T-helper 22 cell (primary cell): Measurements from ENCODE around the gene ACY1.

Experiments
- DNase-seq: peaks from one replicate; pipeline ENCODE4 v3.0.0-alpha.2; 2020; ENCODE audit warnings: low read depth

ACY1 gene

DNA sequence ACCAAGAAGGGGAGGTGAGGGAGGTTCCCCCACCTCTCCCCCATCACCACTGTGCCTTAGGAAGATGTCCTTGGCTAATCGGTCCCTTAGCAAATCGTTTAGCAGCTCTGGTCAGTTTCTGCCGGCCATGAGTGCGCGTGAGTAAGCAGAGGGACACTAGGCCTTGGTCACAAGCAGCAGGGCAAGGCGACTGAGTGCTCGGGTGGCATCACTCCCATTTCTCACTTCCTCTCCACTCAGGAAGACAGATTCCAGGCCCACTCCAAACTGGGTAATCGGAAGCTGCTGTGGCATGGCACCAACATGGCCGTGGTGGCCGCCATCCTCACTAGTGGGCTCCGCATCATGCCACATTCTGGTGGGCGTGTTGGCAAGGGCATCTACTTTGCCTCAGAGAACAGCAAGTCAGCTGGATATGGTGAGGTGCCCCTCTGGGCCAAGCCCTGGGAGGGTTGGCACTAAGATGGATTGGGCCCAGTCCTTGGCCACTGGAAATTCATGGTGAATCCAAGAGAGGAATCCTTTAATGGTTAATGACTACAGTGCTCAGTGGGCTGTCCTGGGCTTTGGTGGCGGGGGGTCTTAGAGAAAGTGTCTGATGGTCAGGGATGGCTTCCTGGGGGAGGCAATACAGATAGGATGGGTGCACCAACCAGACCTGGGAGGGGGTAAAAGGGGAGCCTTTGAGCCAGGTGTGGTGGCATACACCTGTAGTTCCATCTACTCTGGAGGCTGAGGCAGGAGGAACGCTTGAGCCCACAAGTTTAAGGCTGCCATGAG, 37.2 kb upstream of the ACY1 start:
- no peak for DNase-seq

DNA sequence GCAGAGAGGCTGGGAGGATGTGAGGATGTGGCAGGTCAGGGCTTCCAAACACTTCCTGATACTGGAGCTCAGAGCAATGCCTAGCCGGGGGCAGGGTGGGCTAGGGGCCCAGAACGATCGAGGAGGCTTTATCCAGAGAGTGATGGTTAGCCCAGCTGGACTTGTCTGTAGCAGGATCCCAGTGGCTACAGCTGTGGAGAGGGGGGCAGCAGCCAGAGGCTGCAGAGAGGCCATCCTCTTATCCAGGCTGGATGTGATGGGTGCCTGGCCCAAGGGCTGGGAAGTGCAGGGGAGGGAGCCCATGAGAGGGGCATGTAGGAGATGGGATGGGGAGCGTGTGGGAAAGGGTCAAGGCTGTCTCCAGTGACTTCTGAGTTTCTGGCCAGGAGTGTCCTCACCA, 36.5 kb upstream of the ACY1 start:
- no peak for DNase-seq

DNA sequence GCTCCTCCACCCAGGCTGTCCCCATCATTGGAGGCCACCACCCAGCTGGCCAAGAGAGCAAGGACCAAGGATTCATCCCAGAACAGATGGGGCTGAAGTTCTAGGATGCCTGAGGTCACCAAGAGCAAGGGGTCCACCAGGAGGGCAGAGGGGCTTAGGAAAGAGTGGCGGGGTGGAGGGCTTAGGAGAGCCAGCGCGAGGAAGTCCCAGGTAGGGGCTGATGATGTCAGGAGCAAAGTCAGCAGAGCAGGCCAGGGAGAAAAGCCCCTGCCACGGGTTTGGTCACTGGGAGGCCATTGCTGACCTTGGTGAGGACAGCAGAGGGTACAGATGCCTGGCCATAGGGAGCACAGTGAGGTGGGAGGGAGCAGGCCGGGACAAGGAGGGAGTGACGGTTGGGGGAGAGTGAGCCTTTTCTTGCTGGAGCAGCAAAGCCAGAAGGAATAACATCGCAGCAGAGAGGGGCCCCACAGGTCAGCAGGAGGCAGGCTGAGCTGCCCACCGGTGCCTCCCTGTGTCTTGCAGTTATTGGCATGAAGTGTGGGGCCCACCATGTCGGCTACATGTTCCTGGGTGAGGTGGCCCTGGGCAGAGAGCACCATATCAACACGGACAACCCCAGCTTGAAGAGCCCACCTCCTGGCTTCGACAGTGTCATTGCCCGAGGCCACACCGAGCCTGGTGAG, 36.0 kb upstream of the ACY1 start:
- DNase-seq: no peak

DNA sequence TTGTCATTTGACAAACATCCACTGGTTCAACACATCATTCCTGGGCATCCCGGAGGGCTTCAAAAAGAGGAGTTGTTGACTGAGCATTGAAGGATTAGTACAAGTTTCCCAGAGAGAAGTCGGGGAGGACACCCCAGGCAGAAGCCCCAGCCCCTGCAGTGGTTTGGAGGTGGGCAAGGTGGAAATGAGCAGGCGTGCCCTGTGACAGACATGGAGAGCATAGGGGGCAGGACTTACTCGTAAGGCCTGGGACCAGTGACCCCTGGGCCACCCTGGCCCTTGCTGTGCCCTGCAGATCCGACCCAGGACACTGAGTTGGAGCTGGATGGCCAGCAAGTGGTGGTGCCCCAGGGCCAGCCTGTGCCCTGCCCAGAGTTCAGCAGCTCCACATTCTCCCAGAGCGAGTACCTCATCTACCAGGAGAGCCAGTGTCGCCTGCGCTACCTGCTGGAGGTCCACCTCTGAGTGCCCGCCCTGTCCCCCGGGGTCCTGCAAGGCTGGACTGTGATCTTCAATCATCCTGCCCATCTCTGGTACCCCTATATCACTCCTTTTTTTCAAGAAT, 35.2 kb upstream of the ACY1 start:
- no peak for DNase-seq

DNA sequence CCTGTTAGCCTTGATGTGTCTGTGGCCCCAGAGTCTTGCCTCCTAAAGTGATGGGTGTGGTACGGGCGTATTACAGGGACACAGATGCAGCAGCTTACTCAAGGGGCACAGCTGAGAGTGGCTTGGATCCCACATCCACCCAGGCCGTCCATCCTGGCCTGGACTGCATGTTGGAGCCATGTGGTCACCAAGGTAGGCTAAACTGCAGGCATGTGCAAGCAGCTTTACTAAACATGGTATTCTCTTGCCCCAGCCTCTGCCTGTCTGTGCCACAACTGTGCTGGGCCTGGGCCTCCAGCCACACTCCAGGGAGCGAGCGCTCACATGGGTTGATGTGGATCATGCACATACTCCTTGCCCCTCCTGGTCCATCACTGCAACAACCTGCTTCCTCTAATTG, 34.2 kb upstream of the ACY1 start:
- no peak for DNase-seq

DNA sequence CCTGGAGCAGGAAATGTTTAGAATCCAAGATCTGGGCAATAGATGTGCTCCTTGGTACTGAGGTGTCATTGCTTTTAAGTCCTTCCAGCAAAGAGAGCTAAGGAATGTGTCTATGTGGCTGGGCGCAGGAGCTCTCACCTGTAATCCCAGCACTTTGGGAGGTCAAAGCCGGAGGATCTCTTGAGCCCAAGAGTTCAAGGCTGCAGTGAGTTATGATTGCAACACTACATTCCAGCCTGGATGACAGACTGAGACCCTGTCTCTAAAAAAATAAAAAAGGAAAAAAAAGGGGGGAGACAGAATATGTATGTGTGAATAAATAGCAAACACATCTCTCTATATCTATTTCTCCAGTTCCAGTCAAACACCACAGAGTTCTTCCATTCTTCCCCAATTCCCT, 32.4 kb upstream of the ACY1 start:
- no peak for DNase-seq

DNA sequence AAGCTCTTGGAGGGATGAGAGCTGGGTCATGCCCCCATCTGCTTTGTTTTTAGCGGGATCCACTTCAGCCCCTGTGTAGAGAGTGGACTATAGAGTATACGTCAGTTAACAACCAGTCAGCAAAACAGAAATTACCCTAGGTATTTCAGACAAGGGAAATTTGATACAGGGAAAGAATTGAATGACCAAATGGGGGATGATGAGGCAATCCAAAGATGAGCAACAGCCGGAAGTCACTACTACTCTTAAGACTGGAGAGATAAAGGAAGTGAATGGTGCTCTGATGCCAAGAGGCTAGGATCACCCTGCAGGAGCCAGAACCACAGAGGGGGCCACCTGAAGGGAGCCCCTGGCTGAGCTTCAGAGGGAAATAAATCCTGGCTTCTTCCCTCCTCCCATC, 29.9 kb upstream of the ACY1 start:
- no peak for DNase-seq

DNA sequence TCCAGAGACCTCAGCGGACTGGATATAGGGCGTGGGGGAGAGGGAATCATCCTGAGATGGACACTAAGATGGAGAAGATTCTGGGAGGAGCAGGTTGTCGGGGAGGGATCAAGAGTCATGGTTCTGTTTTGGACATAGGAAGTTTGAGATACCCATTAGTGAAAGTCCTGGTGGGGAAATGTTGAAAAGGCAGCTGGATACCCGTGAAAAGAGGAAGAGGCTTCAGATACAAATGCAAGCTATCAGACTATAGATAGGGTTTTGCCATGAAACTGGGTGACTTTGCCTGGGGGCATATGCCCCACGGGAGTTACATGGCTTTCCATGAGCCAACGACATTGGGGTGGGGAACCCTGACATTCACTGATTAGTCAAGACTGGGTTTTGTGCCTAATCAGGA, 29.2 kb upstream of the ACY1 start:
- no peak for DNase-seq

DNA sequence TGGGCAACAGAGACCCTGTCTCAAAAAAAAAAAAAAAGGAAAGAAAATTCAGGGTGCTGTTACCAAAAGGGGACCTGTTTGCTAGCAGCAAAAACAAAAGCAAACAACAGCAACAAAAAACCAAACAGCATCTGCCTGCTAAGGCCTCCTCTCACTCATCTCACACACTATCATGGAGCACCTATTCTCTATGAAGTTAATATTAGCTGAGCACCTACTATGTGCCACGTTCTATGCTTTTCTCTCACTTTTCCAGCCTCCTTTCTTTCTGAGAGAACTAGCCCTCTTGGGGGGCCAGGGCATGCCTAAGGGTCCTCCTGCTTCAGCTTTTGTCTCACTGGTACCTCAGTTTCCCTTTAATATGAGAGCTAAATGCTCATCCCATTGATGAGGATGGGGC, 28.6 kb upstream of the ACY1 start:
- DNase-seq: no peak

DNA sequence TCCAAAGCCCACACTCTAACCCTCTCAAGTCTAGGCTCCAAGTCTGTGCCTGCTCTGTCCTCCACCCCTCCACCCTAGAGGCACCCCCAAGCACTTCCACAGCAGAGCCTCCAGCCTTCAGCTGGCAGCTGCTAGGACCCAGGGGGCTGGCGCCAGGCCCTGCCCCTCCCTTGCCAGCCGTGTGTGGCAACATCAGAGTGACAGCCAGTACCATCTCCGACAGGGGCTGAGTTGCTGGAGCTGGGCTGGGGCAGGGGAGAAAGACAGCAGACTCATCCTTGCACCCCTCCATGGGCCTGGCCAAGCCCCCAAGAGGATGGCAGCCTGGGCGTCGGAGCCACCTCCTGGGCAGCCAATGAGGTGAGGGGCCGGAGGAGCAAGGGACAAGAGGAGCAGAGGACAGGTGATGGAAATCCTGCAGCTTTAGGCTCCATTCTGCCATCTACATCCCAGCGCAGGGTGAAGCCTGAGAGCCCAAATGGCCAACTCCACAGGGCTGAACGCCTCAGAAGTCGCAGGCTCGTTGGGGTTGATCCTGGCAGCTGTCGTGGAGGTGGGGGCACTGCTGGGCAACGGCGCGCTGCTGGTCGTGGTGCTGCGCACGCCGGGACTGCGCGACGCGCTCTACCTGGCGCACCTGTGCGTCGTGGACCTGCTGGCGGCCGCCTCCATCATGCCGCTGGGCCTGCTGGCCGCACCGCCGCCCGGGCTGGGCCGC, 28.0 kb upstream of the ACY1 start, which contains the start of gene GPR62:
Gene GPR62, plus strand, starts transcription at position 207 of the 718 bp plus-strand sequence. Its CDS starts 272 bp downstream, at position 479.
- no peak for DNase-seq

DNA sequence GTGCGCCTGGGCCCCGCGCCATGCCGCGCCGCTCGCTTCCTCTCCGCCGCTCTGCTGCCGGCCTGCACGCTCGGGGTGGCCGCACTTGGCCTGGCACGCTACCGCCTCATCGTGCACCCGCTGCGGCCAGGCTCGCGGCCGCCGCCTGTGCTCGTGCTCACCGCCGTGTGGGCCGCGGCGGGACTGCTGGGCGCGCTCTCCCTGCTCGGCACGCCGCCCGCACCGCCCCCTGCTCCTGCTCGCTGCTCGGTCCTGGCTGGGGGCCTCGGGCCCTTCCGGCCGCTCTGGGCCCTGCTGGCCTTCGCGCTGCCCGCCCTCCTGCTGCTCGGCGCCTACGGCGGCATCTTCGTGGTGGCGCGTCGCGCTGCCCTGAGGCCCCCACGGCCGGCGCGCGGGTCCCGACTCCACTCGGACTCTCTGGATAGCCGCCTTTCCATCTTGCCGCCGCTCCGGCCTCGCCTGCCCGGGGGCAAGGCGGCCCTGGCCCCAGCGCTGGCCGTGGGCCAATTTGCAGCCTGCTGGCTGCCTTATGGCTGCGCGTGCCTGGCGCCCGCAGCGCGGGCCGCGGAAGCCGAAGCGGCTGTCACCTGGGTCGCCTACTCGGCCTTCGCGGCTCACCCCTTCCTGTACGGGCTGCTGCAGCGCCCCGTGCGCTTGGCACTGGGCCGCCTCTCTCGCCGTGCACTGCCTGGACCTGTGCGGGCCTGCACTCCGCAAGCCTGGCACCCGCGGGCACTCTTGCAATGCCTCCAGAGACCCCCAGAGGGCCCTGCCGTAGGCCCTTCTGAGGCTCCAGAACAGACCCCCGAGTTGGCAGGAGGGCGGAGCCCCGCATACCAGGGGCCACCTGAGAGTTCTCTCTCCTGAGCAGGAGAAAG, 27.2 kb upstream of the ACY1 start:
- no peak for DNase-seq

DNA sequence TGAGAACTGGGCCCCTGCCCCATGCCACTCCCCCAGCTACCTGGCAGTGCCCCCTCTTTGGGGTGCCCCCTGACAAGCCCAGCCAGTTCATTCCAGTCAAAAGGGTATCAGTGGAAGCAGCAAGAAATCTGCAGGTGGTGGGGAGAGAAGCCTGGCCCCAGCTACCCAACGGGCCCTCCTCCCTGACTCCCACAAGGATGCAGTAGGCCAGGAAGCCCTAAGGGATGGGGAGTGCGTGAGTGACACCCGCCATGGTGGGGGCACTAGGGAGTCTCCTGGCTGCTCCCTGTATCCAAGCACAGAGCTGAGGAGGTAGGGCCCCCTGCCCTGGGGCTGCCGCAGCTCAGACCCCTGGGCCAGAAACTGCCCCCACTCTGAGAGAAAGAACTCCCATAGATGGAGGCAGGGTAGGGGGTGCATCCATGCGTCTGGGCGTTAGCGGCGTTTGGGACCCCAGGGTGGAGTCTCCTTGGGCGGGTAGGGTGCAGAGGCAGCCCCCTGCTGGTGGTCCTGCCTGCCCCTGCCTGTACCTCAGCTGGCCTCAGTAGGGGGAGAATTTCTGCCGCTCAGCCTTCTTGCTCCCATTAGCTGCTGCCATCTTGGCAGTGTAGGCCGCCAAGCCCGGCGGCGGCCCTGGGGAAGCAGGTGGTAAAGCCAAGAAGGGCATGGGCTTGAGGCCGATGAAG, 25.7 kb upstream of the ACY1 start:
- no peak for DNase-seq

DNA sequence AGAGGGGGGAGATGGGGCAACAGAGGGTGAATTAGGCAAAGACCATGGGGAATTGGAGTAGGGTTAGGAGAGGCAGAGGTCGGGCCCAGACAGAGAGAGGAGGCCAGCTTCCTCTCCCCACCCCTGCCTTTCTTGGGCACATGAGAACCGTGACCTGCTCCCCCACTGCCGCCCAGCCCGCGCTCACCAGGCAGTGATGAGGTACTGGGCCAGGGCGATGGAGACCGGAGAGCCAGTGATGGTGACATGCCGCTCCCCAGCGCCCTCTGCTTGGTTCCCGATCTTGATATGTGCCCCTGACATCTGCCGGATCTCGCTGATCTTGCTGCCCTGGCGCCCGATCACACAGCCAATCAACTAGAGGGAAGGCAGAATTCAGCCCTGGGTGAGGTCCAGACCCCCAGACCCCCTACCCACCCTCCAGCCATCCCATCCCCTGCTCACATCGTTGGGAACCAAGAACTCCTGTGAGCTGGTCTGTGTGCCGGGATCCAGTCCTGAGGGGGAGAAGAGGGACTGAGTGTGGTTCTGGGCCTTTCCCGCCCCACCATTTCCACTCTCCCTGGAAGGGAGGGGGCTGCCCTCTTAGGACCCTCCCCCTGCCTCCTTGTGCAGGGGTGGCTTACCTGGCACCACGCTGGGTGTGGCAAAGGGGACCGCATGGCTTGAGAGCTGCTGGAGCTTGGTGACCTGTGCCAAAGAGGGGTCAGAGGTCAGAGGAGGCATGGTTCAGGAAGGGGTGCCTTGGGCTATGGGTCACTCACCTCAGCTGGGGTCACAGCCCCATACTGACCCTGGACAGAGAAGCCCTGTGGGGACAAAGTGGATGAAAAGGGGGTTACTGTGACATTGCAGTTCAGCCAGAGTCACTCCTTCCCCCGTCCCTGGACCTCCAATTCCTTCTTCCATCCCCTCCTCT, 24.5 kb upstream of the ACY1 start:
- no peak for DNase-seq

DNA sequence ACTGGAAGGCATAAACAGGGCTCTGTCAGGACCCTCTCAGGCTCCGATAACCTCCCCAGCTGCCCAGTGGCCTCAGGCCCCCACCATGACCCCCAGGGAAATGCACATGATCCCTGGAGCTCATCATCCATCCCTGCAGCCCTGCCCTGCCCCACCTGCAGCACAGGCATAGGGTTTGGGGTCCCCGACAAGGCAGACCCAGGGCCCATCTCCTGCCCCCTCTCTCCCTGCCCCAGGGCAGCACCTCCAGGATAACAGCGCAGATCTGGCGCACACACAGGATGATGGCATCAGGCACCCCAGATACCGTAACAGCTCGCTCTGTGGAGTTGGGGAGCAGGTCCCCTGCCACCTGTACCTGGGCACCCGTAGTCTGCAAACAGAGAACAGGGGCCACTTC, 23.7 kb upstream of the ACY1 start:
- DNase-seq: no peak

DNA sequence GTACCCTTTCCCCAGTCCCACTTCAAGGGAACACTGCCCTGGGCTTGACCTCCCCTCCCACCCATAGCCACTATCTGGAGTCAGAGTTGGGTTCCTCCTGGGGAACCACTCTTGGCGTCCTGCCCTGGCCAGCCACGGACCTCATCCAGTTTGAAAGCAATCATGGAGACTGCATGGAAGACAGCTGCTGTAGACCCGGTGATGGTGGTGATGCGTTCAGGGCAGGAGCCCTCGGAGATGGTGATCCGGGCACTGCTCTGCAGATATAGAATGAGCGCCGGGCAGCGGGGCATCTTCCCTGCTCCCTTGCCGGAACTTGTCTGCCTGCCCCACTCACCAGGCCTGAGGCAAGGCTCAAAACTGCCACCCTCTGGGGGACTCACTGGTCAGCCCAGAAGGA, 22.9 kb upstream of the ACY1 start:
- DNase-seq: no peak

DNA sequence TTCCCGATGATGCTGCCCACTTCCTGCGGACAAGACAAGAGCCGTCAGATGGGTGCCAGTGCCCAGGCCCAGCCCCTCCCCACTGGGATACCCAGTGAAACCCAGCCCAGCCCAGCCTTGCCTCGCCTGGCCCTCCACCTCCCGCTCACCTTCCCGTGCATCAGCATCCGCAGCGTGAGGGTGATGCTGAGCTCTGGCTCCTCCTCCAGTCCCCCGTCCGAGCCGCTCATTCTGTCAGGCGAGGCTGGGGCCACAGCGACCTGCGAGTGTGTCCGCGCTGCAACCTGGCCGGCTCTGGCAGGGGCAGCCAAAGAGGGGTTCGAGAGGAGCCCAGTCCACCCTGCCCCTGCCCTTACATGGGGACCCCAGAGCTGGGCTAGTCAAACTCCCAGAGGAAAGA, 22.3 kb upstream of the ACY1 start:
- DNase-seq: no peak

DNA sequence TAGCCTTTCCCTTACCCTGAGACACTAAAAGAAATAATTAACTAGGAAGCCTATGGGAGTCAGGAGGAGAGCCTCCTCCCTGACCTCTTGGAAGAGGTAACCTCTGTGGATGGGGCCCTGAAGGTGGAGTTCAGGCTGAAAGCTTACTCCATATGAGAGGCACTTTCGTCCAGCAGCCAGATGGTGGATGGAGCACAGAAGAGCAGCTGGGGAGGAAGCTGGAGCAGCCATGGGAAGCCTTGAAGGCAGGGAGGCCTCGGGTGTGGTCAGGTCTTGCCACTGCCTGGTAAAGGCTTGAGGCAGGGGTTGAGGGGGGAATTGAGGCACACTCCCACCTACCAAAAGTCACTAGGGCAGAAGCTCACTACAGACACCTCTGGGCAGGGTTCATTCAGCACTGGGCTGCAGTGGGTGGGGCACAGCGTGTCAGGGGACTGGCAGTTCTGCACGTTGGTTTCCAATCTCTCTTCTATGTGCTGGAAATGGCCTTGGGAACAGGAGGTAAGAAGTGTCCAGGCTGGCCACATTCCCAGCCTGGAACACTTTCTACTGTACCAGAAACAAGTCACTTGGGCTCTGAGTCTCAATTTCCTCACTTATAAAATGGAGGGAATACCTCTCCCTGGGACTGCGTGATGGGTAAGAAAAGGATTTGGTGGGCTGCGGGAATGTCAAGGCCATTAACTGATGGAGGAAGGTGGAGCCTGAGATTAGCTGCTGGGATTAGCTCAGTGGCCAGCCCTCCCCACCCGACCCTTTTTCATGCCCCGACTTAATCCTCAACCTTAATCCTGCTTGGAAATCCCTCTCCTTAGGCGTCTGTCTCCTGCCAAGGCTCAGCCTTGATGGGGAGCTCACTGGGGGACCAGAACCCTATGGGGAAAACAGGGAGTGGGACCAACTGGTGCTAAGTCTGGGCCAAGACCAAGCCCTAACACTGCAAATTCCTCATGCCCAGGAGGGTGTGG, 21.4 kb upstream of the ACY1 start:
- no peak for DNase-seq

DNA sequence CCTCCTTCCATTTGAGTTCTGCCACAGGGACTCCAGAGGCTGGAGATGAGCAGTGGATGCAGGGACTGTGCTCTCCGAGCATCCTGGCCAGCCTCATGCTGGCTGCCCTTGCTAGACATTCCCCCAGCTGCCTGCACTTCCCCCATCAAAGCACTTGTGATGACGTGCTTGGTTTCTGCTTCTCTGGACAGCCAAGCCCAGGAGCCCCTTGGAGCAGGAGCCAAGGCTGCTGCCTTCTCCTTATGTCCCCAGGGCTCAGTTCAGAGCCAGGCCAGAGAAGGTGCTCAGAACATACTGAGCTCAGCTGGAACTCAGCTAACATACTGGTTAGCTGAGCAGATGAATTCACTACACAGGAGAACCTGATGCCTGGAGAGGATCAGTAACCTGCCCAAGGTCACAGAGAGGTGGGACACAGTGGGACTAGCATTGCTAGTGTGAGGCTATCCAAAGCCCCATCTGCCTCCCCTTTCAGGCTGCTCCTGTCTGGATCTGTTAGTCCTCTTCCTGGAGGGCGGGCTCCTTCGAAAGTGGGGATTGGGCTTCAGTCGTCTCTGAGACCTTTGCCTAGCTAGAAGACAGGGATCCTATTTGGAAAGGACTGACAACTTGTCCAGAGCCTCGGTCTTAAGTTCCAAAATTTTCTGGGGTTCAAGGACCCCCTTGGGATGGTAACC, 20.3 kb upstream of the ACY1 start:
- DNase-seq: no peak
